HCT116 (cell line): ENCODE data around the gene ATP2B1. TPM values are rescaled to one million over a fixed set of nuclear protein-coding genes. Genes with fewer than 3 reads are reported as not detected.

Experiments used
- ATAC-seq: fragments of 200-7000 bp; cut with Tn5 transposase; 2 replicates; pipeline ENCODE4 v1.9.1; 2020; ENCODE audit warnings: mild to moderate bottlenecking, moderate library complexity
- Bru-seq: library from RNA; stranded (reverse); fragments of 400-500 nt; gene quantifications from one replicate; lab custom pipeline; 2021; lab: Mats Ljungman, UMichigan
- BruChase-seq, 2 experiments: library from RNA; stranded (reverse); fragments of 400-500 nt; gene quantifications; one replicate each; lab custom pipeline; 2021; lab: Mats Ljungman, UMichigan
- BruUV-seq: library from RNA; stranded (reverse); fragments of 400-500 nt; replicated peaks from 2 replicates; lab custom pipeline; 2021; lab: Mats Ljungman, UMichigan
- CTCF ChIA-PET: fragments of 300-600 bp; sonication (Branson Sonifier 250); formaldehyde crosslinking; loops from one replicate; lab custom pipeline; 2021; ENCODE audit warnings: antibody characterized with exemption; lab: Charles Lee
- POLR2A ChIA-PET: fragments of 300-600, 350-600 bp; sonication (Branson Sonifier 250); formaldehyde crosslinking; loops from one replicate; lab custom pipeline; 2021; ENCODE audit warnings: antibody characterized with exemption; lab: Charles Lee
- RAD21 ChIA-PET, 2 experiments: fragments of 300-600 bp; sonication (Branson Sonifier 250); formaldehyde crosslinking; loops; one replicate each; lab custom pipeline; 2023; ENCODE audit warnings: low total read pairs in 2 of 2; ENCODE audit not compliant: uncharacterized antibody in 2 of 2, unreplicated experiment in 2 of 2, low non-redundant PET in 1 of 2; lab: Charles Lee
- DNase-seq: peaks from one replicate; pipeline ENCODE4 v3.0.0-alpha.2; 2010; ENCODE audit warnings: low read depth, low spot score
- H2AFZ ChIP-seq: fragments of 200-600 bp; shearing (Covaris generic), sonication (generic); 2 replicates; pipeline ENCODE4 v1.6.1; 2017; ENCODE audit warnings: low read depth, mixed run types, mixed read lengths, antibody characterized with exemption, low read length; ENCODE audit not compliant: poor library complexity, severe bottlenecking
- H3K27ac ChIP-seq: 2 replicates; pipeline ENCODE4 v1.5.1; 2012; ENCODE audit warnings: low read depth, low read length
- H3K27me3 ChIP-seq: fragments of 200-600 bp; sonication (generic); 2 replicates; pipeline ENCODE4 v1.6.1; 2016; ENCODE audit warnings: mixed run types, low read length, mixed read lengths; ENCODE audit not compliant: insufficient read depth
- H3K36me3 ChIP-seq, 2 experiments: fragments of 200-500 bp in 1 of 2; fragments of 200-600 bp in 1 of 2; sonication (Bioruptor generic) in 1 of 2; sonication (generic) in 1 of 2; 2 replicates each; pipeline versions ENCODE4 v1.5.1 to v1.6.1; 2014 to 2016; ENCODE audit warnings: low read length in 2 of 2, inconsistent platforms in 1 of 2, mixed read lengths in 1 of 2, mixed run types in 1 of 2; ENCODE audit not compliant: insufficient read depth in 2 of 2, control insufficient read depth in 1 of 2
- H3K4me1 ChIP-seq, 2 experiments: fragments of 200-600 bp in 1 of 2; sonication (generic) in 1 of 2; 2 replicates each; pipeline versions ENCODE4 v1.5.1 to v1.6.1; 2012 to 2017; ENCODE audit warnings: low read length in 2 of 2, inconsistent platforms in 1 of 2, mild to moderate bottlenecking in 1 of 2, mixed read lengths in 1 of 2, mixed run types in 1 of 2, moderate library complexity in 1 of 2; ENCODE audit not compliant: insufficient read depth in 2 of 2, control insufficient read depth in 1 of 2
- H3K4me2 ChIP-seq: fragments of 200-600 bp; sonication (generic); 2 replicates; pipeline ENCODE4 v1.6.1; 2017; ENCODE audit warnings: mixed run types, low read length, mixed read lengths
- H3K4me3 ChIP-seq, 2 experiments: fragments of 200-600 bp in 1 of 2; sonication (generic) in 1 of 2; replicated peaks in 1 of 2; 2 replicates each; pipeline ENCODE4 v1.5.1; 2011 to 2016; ENCODE audit warnings: low read length in 2 of 2, control low read depth in 1 of 2, low read depth in 1 of 2, mild to moderate bottlenecking in 1 of 2, mixed read lengths in 1 of 2, mixed run types in 1 of 2
- H3K79me2 ChIP-seq: fragments of 200-600 bp; sonication (generic); 2 replicates; pipeline ENCODE4 v1.6.1; 2017; ENCODE audit warnings: mild to moderate bottlenecking, mixed run types, low read length, moderate library complexity, mixed read lengths; ENCODE audit not compliant: insufficient read depth
- H3K9ac ChIP-seq: fragments of 200-600 bp; sonication (generic); 2 replicates; pipeline ENCODE4 v1.6.1; 2016; ENCODE audit warnings: low read length, mixed read lengths
- H3K9me2 ChIP-seq: fragments of 200-600 bp; sonication (generic), shearing (Covaris generic); 2 replicates; pipeline ENCODE4 v1.6.1; 2017; ENCODE audit warnings: mixed run types, mild to moderate bottlenecking, moderate library complexity; ENCODE audit not compliant: insufficient read depth
- H3K9me3 ChIP-seq, 2 experiments: fragments of 200-500 bp in 1 of 2; fragments of 200-600 bp in 1 of 2; sonication (Bioruptor generic) in 1 of 2; sonication (generic) in 1 of 2; 2 replicates each; pipeline ENCODE4 v1.6.1; 2014 to 2017; ENCODE audit warnings: low read length in 2 of 2, mixed read lengths in 2 of 2, inconsistent platforms in 1 of 2, low read depth in 1 of 2, mild to moderate bottlenecking in 1 of 2, mixed run types in 1 of 2, moderate library complexity in 1 of 2; ENCODE audit not compliant: control insufficient read depth in 1 of 2, insufficient read depth in 1 of 2
- H4K20me1 ChIP-seq: fragments of 200-600 bp; sonication (generic), shearing (Covaris generic); 2 replicates; pipeline ENCODE4 v1.6.1; 2017; ENCODE audit warnings: mixed run types, mild to moderate bottlenecking, moderate library complexity; ENCODE audit not compliant: insufficient read depth
- EGR1 ChIP-seq: IDR thresholded peaks from 2 replicates; pipeline ENCODE4 v1.6.1; 2012; ENCODE audit warnings: low read depth
- EZH2 ChIP-seq: fragments of 200-600 bp; sonication (generic); IDR thresholded peaks from 2 replicates; pipeline ENCODE4 v1.6.1; 2017; ENCODE audit warnings: antibody characterized with exemption, mixed run types
- JUND ChIP-seq: IDR thresholded peaks from 2 replicates; pipeline ENCODE4 v1.6.1; 2012
- MAX ChIP-seq: IDR thresholded peaks from 2 replicates; pipeline ENCODE4 v1.6.1; 2012
- POLR2A ChIP-seq: IDR thresholded peaks from 2 replicates; pipeline ENCODE4 v1.7.0; 2011; ENCODE audit warnings: borderline replicate concordance; ENCODE audit not compliant: insufficient read depth, insufficient read length; ENCODE audit errors: extremely low read depth
- POLR2AphosphoS5 ChIP-seq: IDR thresholded peaks from 2 replicates; pipeline ENCODE4 v1.6.1; 2011; ENCODE audit warnings: mild to moderate bottlenecking, low read depth, low read length, moderate library complexity
- RAD21 ChIP-seq: IDR thresholded peaks from 2 replicates; pipeline ENCODE4 v1.6.1; 2012; ENCODE audit warnings: low read depth, mild to moderate bottlenecking
- REST ChIP-seq: IDR thresholded peaks from 2 replicates; pipeline ENCODE4 v1.6.1; 2012; ENCODE audit warnings: low read depth
- SIN3A ChIP-seq: IDR thresholded peaks from 2 replicates; pipeline ENCODE4 v1.6.1; 2012; ENCODE audit warnings: low read depth
- SP1 ChIP-seq: IDR thresholded peaks from 2 replicates; pipeline ENCODE4 v1.6.1; 2012; ENCODE audit warnings: low read depth
- SRF ChIP-seq: IDR thresholded peaks from 2 replicates; pipeline ENCODE4 v1.6.1; 2012; ENCODE audit warnings: low read depth
- TCF7L2 ChIP-seq: IDR thresholded peaks from 2 replicates; pipeline ENCODE4 v1.7.0; 2011; ENCODE audit warnings: borderline replicate concordance, inconsistent platforms; ENCODE audit not compliant: insufficient read depth, insufficient read length; ENCODE audit errors: extremely low read depth
- ZBTB33 ChIP-seq: IDR thresholded peaks from 2 replicates; pipeline ENCODE4 v1.6.1; 2011; ENCODE audit warnings: mild to moderate bottlenecking, low read length, moderate library complexity; ENCODE audit not compliant: insufficient replicate concordance; ENCODE audit errors: extremely low read depth
- ZFX ChIP-seq: fragments of 450-650 bp; IDR thresholded peaks from 2 replicates; pipeline ENCODE4 v1.6.1; 2017
- intact Hi-C: fragments of 100-400 bp; cut with micrococcal nuclease; formaldehyde crosslinking; loops from 2 replicates; pipeline ENCODE4 v1.10.0; 2022
- long read RNA-seq: library from polyadenylated mRNA; unstranded; transcript quantifications from one replicate; pipeline ENCODE4 v2.0.0, GENCODE V29; 2021; ENCODE audit not compliant: unreplicated experiment
- polyA plus RNA-seq: library from polyadenylated mRNA; unstranded; fragments of >200 nt; gene quantifications from 2 replicates; pipeline ENCODE4 v1.2.1, GENCODE V29; 2012; ENCODE audit warnings: missing spikeins
- total RNA-seq: library from RNA; stranded (reverse); gene quantifications from one replicate; pipeline ENCODE4 v1.2.1, GENCODE V29; 2021; ENCODE audit not compliant: unreplicated experiment

The ATP2B1 gene
- total RNA-seq = 62.4 TPM
- polyA plus RNA-seq = 18.0 and 22.5 TPM in 2 replicates
- Bru-seq, nascent RNA = percentile 95 among the genes with signal in this experiment
- percentile 94 among the genes with signal in this experiment for BruChase-seq, experiment 1, labeled RNA remaining after a 6-hour chase
- BruChase-seq, experiment 2, labeled RNA remaining after a 2-hour chase = percentile 84 among the genes with signal in this experiment
- long read RNA-seq, full-length matches to known transcripts = 2 of 123 reads
- long read RNA-seq, partial matches to known transcripts = 97 of 123 reads
- long read RNA-seq, other reads (novel, unspliced or antisense) = 24 of 123 reads

- ChIA-PET RAD21 (no interaction called here), CTCF (interaction anchor here (1.2 to 1.3 kb wide), 2 partner anchors 8 to 165 kb away, joined by 3 to 4 read pairs; no protein-coding TSS in a partner anchor), POLR2A (interaction anchor here (1.0 to 2.6 kb wide), 6 partner anchors 9 to 383 kb away, joined by 3 to 11 read pairs (median 4); no protein-coding TSS in a partner anchor)
- peak within 1 kb of the TSS; percentile 83 for H3K9ac ChIP-seq
- intact Hi-C loops = loop anchor here (2.0 to 10.0 kb wide), 2 partner anchors 256 to 382 kb away; no protein-coding TSS in a partner anchor
- no peaks in the 10 kb centered on the region for H3K27me3 ChIP-seq
- H3K9me2 ChIP-seq = no peaks in the 10 kb centered on the region
- H3K27ac ChIP-seq = peak within 1 kb of the TSS; percentile 96
- H3K36me3 ChIP-seq = no peaks in the 10 kb centered on the region
- BruUV-seq = no TSS peak
- DNase-seq = peak; percentile 47
- peak within 1 kb of the TSS; percentile 97 for H3K4me2 ChIP-seq
- peaks cover 3 to 29% of the 10 kb centered on the region in 2 experiments; a peak in 3 of 4 replicates for H3K4me1 ChIP-seq
- TF ChIP-seq POLR2A (no peak), SP1 (0 out of 2 replicates have a peak, but pooled peaks have one; percentile 16), ZBTB33 (peak; percentile 18), POLR2AphosphoS5 (peak; percentile 90), MAX (peak; percentile 51), TCF7L2 (no peak), EZH2 (no peak), SRF (no peak), REST (no peak), EGR1 (0 out of 2 replicates have a peak, but pooled peaks have one; percentile 39), JUND (no peak), ZFX (peak; percentile 33; the same call in 1 of the 2 replicates), SIN3A (peak; percentile 75; the same call in 1 of the 2 replicates), RAD21 (0 out of 2 replicates have a peak, but pooled peaks have one; percentile 28)
- TF ChIP-seq, all 23 proteins: peak for 8
- Histone ChIP-seq H3K9me3 (no peaks in the 10 kb centered on the region), H3K79me2 (peaks cover 48% of the 10 kb centered on the region), H2AFZ (no peak within 1 kb of the TSS), H3K4me3 (peak within 1 kb of the TSS; percentile 70 to 76), H4K20me1 (0 out of 2 replicates have a peak, but pooled peaks cover 5% of the 10 kb centered on the region)
- ATAC-seq = peak; percentile 75
Observed at GRCh38 chr12:89708565-89709156, at the start of gene ATP2B1. ATP2B1 (minus strand) TSS chr12:89708838; CDS start chr12:89655886, 52,952 bp downstream.
